IMR-90 (cell line): ENCODE results near the gene CHN1. TPM values are rescaled to one million over a fixed set of nuclear protein-coding genes. Genes with fewer than 3 reads are reported as not detected.

Source experiments
- ATAC-seq: fragments of 200-7000 bp; cut with Tn5 transposase; 2 replicates; pipeline ENCODE4 v1.9.1; 2020; ENCODE audit warnings: low read depth, mild to moderate bottlenecking, moderate library complexity
- BruUV-seq: library from RNA; stranded (reverse); fragments of 400-500 nt; replicated peaks from 2 replicates; lab custom pipeline; 2021; lab: Mats Ljungman, UMichigan
- CTCF ChIA-PET: fragments of 300-600 bp; formaldehyde crosslinking; extraction: SDS; loops from one replicate; lab custom pipeline; 2021; ENCODE audit warnings: antibody characterized with exemption; lab: Yijun Ruan, JAX
- POLR2A ChIA-PET: fragments of 300-600 bp; sonication (Branson Sonifier 250); formaldehyde crosslinking; loops from one replicate; lab custom pipeline; 2022; ENCODE audit warnings: antibody characterized with exemption; ENCODE audit not compliant: unreplicated experiment; lab: Charles Lee
- DNase-seq: peaks from one replicate; pipeline ENCODE4 v3.0.0; 2013
- H2AFZ ChIP-seq: replicated peaks from 2 replicates; pipeline ENCODE3; 2013; ENCODE audit warnings: low read length, mild to moderate bottlenecking; ENCODE audit not compliant: poor library complexity
- H2AK5ac ChIP-seq: 2 replicates; pipeline ENCODE4 v1.6.1; 2013; ENCODE audit warnings: low read depth, low read length, inconsistent platforms
- H2AK9ac ChIP-seq: replicated peaks from 2 replicates; pipeline ENCODE3; 2013; ENCODE audit warnings: mild to moderate bottlenecking, low read depth, low read length, moderate library complexity; ENCODE audit not compliant: poor library complexity
- H2BK120ac ChIP-seq: 2 replicates; pipeline ENCODE4 v1.6.1; 2013; ENCODE audit warnings: low read depth, low read length, inconsistent platforms
- H2BK15ac ChIP-seq: 3 replicates; pipeline ENCODE4 v1.6.1; 2013; ENCODE audit warnings: low read depth, low read length, inconsistent platforms
- H2BK20ac ChIP-seq: 2 replicates; pipeline ENCODE4 v1.6.1; 2013; ENCODE audit warnings: low read depth, mild to moderate bottlenecking, inconsistent platforms, low read length, moderate library complexity
- H2BK5ac ChIP-seq: 2 replicates; pipeline ENCODE4 v1.6.1; 2013; ENCODE audit warnings: mild to moderate bottlenecking, low read depth, low read length, inconsistent platforms; ENCODE audit not compliant: poor library complexity, severe bottlenecking
- H3K14ac ChIP-seq: replicated peaks from 2 replicates; pipeline ENCODE4 v1.6.1; 2013; ENCODE audit warnings: low read depth, low read length, inconsistent platforms
- H3K18ac ChIP-seq: 2 replicates; pipeline ENCODE4 v1.6.1; 2013; ENCODE audit warnings: low read depth, low read length, control low read depth
- H3K23ac ChIP-seq: 2 replicates; pipeline ENCODE4 v1.6.1; 2013; ENCODE audit warnings: low read depth, low read length, inconsistent platforms
- H3K27ac ChIP-seq: 2 replicates; pipeline ENCODE4 v1.5.1; 2013; ENCODE audit warnings: mild to moderate bottlenecking, control low read depth, low read length; ENCODE audit not compliant: insufficient read depth
- H3K27me3 ChIP-seq: 2 replicates; pipeline ENCODE4 v1.6.1; 2013; ENCODE audit warnings: low read length; ENCODE audit not compliant: control insufficient read depth, insufficient read depth
- H3K36me3 ChIP-seq: 2 replicates; pipeline ENCODE4 v1.6.1; 2013; ENCODE audit warnings: low read length, mixed read lengths; ENCODE audit not compliant: control insufficient read depth, insufficient read depth
- H3K4ac ChIP-seq: 2 replicates; pipeline ENCODE4 v1.6.1; 2013; ENCODE audit warnings: low read depth, low read length, inconsistent platforms
- H3K4me1 ChIP-seq: 2 replicates; pipeline ENCODE4 v1.6.1; 2013; ENCODE audit warnings: low read length, mixed read lengths; ENCODE audit not compliant: control insufficient read depth, insufficient read depth
- H3K4me2 ChIP-seq: 2 replicates; pipeline ENCODE4 v1.6.1; 2013; ENCODE audit warnings: low read depth, mild to moderate bottlenecking, control low read depth, low read length, moderate library complexity
- H3K4me3 ChIP-seq: 2 replicates; pipeline ENCODE4 v1.5.1; 2013; ENCODE audit warnings: low read depth, mild to moderate bottlenecking, control low read depth, low read length, moderate library complexity; ENCODE audit not compliant: insufficient read depth
- H3K56ac ChIP-seq: 2 replicates; pipeline ENCODE4 v1.6.1; 2013; ENCODE audit warnings: low read length, inconsistent platforms; ENCODE audit not compliant: insufficient read depth; ENCODE audit errors: extremely low read depth
- H3K79me1 ChIP-seq, 2 experiments: 2 replicates each; pipeline ENCODE4 v1.6.1; 2013; ENCODE audit warnings: low read length in 2 of 2, inconsistent platforms in 1 of 2, low read depth in 1 of 2
- H3K9ac ChIP-seq: 2 replicates; pipeline ENCODE4 v1.6.1; 2013; ENCODE audit warnings: low read depth, low read length, control low read depth
- H3K9me1 ChIP-seq: 2 replicates; pipeline ENCODE4 v1.6.1; 2013; ENCODE audit warnings: low read length, inconsistent platforms; ENCODE audit not compliant: insufficient read depth
- H3K9me3 ChIP-seq: 2 replicates; pipeline ENCODE4 v1.6.1; 2013; ENCODE audit warnings: low read length; ENCODE audit not compliant: control insufficient read depth, insufficient read depth
- H4K20me1 ChIP-seq: 2 replicates; pipeline ENCODE4 v1.6.1; 2013; ENCODE audit warnings: low read length, inconsistent platforms; ENCODE audit not compliant: insufficient read depth
- H4K5ac ChIP-seq: 2 replicates; pipeline ENCODE4 v1.6.1; 2013; ENCODE audit warnings: mild to moderate bottlenecking, low read depth, low read length, control low read depth
- H4K8ac ChIP-seq, 2 experiments: 2 replicates each; pipeline ENCODE4 v1.6.1; 2013; ENCODE audit warnings: low read depth in 2 of 2, low read length in 2 of 2, control low read depth in 1 of 2, inconsistent platforms in 1 of 2
- H4K91ac ChIP-seq: 2 replicates; pipeline ENCODE4 v1.6.1; 2013; ENCODE audit warnings: low read depth, low read length, inconsistent platforms; ENCODE audit not compliant: insufficient read depth
- CEBPB ChIP-seq: IDR thresholded peaks from 2 replicates; pipeline ENCODE4 v1.6.1; 2012; ENCODE audit warnings: low read depth, low read length, improper control_type of control experiment
- WGBS, 2 experiments: methylation state at CpG; one replicate each; pipeline versions ENCODE4 v1.1.5 to v1.1.7; 2013; ENCODE audit warnings: missing lambda C conversion rate in 2 of 2; ENCODE audit not compliant: insufficient read length in 1 of 2; ENCODE audit errors: extremely low coverage in 2 of 2; 5-methylcytosine and 5-hydroxymethylcytosine counted together
- dilution Hi-C: fragments of 300-500 bp; cut with HindIII; formaldehyde crosslinking; loops from one replicate; pipeline ENCODE4 v1.14.3; 2018; ENCODE audit warnings: low sequenced_read_pairs; ENCODE audit not compliant: unreplicated experiment
- in situ Hi-C: fragments of 300-500 bp; cut with MboI; formaldehyde crosslinking; loops from 3 replicates; pipeline ENCODE4 v1.14.3; 2019; ENCODE audit warnings: low sequenced_read_pairs, inconsistent platforms, mixed read lengths
- intact Hi-C: fragments of 100-400 bp; cut with micrococcal nuclease; formaldehyde crosslinking; loops from 2 replicates; pipeline ENCODE4 v1.10.0; 2022
- polyA plus RNA-seq, 3 experiments: library from polyadenylated mRNA; depleted of rRNA; stranded (reverse); fragments of >200 nt; gene quantifications; 2 replicates each; pipeline ENCODE4 v1.2.3, GENCODE V29; 2012; ENCODE audit warnings: low replicate concordance in 1 of 3
- total RNA-seq: library from RNA; depleted of rRNA; stranded (reverse); fragments of >200 nt; gene quantifications from 2 replicates; pipeline ENCODE4 v1.2.3, GENCODE V29; 2012
- TF ChIP-seq, protein P1 (sequence below): fragments of 150-350 bp; IDR thresholded peaks from 2 replicates; pipeline ENCODE4 v1.6.1; 2017; ENCODE audit warnings: mild to moderate bottlenecking, antibody characterized with exemption, low read length, low read depth

The CHN1 gene
- total and polyA plus RNA-seq, 2 of the 4 experiments (the other 2 are of a cell fraction): 58.4 to 66.9 TPM

DNA sequence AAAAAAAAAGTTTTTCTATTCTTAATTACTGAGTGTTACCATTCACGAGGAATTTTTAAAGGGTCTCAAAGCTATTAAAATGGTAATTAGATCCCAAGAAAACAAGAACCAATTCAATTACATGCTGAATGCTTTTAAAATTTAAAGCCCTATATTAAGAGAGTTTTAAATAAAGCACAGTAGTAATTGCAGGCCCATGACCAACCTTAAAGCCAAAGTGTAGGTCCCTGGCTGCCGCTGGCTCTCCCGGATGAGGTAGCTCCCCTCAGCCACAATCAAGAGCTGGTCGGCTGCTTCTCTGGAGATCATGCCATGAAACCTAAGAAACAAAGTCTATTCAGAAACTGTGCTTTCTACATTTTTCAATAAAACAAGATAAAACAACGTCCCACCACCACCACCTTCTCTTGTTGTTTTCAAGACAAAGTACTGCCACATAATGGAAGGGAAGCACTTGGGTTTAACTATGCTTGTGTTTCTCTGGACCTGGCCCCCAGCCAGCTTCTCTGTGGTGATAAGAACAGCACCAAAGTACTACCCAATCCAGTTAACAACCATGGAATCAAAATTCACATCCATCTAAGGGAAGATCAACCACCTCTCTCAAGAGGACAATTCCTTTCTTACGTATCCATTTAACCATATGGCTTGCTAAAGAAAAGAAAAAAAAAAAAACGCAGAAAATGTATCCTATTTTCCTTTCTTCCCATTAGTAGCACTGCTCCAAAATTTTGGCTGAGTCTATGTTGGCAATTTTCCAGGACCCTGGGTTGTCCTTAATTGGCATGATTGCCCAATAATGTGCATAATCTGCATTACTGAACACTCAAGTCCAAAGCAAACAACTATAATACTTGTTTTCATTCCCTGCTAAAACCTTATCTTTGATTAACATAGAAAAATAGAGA lies 90.1 kb downstream of the CHN1 start:
- H2AFZ ChIP-seq: no peak overlapping the region
- intact Hi-C loops: no loop called here
- H4K5ac ChIP-seq: no peak overlapping the region
- no peak overlapping the region for H3K56ac ChIP-seq
- ChIA-PET POLR2A (no interaction called here), CTCF (interaction anchor here (1.0 kb wide), 1 partner anchor 166 kb away, joined by 4 read pairs; no protein-coding TSS in a partner anchor)
- DNase-seq (no peak), ATAC-seq (no peak)
- no peak overlapping the region for H4K8ac ChIP-seq
- no peak overlapping the region for H2BK5ac ChIP-seq
- H2AK5ac ChIP-seq: no peak overlapping the region
- H4K20me1 ChIP-seq: no peaks in the 10 kb centered on the region
- H3K4me3 ChIP-seq: no peak overlapping the region
- H4K91ac ChIP-seq: no peak overlapping the region
- peak overlapping the region; percentile 41; the same call in 1 of the 2 replicates for H2BK120ac ChIP-seq
- dilution Hi-C loops: no loop called here
- H3K18ac ChIP-seq: no peak overlapping the region; the same call in 1 of the 2 replicates
- no peak overlapping the region for H3K27ac ChIP-seq
- H3K4me2 ChIP-seq: no peak overlapping the region
- H3K4ac ChIP-seq: peak overlapping the region; percentile 60; the same call in 1 of the 2 replicates
- no TSS peak for BruUV-seq
- WGBS, 2 experiments: 93% methylated on average over 3 of the region's 7 CpGs; no CpG with 5 or more reads in 1 of the 2 experiments
- H3K79me1 ChIP-seq: no peaks in the 10 kb centered on the region
- 0 out of 2 replicates have a peak, but pooled peaks cover 1% of the 10 kb centered on the region for H3K36me3 ChIP-seq
- H3K23ac ChIP-seq: no peak overlapping the region
- peak; percentile 52; the same call in 1 of the 2 replicates for TF ChIP-seq CEBPB
- TF ChIP-seq, protein P1, sequence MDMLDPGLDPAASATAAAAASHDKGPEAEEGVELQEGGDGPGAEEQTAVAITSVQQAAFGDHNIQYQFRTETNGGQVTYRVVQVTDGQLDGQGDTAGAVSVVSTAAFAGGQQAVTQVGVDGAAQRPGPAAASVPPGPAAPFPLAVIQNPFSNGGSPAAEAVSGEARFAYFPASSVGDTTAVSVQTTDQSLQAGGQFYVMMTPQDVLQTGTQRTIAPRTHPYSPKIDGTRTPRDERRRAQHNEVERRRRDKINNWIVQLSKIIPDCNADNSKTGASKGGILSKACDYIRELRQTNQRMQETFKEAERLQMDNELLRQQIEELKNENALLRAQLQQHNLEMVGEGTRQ: no peak
- H3K9me1 ChIP-seq: peaks cover 2% of the 10 kb centered on the region; the same call in 1 of the 2 replicates
- H2BK20ac ChIP-seq: 0 out of 2 replicates have a peak overlapping the region, but pooled peaks have one; percentile 5
- 0 out of 3 replicates have a peak overlapping the region, but pooled peaks have one; percentile 14 for H2BK15ac ChIP-seq
- no peak overlapping the region for H3K9ac ChIP-seq
- H3K14ac ChIP-seq: no peak overlapping the region
- peak overlapping the region; percentile 29 for H2AK9ac ChIP-seq
- no peaks in the 10 kb centered on the region for H3K9me3 ChIP-seq
- no peaks in the 10 kb centered on the region for H3K27me3 ChIP-seq
- H3K4me1 ChIP-seq: no peaks in the 10 kb centered on the region; the same call in 1 of the 2 replicates
- in situ Hi-C loops: no loop called here
